ENCODE measurements around the gene GDI1.
A peak's percentile ranks its signal among the peaks of the same experiment; 100 is the strongest.

Gene GDI1

GRCh38 chrX:154408659-154409221 lies 28.2 kb upstream of the GDI1 start:
- DNase-seq (ENCODE audit: low spot score) (no peak), FAIRE-seq (no peak)

DNA sequence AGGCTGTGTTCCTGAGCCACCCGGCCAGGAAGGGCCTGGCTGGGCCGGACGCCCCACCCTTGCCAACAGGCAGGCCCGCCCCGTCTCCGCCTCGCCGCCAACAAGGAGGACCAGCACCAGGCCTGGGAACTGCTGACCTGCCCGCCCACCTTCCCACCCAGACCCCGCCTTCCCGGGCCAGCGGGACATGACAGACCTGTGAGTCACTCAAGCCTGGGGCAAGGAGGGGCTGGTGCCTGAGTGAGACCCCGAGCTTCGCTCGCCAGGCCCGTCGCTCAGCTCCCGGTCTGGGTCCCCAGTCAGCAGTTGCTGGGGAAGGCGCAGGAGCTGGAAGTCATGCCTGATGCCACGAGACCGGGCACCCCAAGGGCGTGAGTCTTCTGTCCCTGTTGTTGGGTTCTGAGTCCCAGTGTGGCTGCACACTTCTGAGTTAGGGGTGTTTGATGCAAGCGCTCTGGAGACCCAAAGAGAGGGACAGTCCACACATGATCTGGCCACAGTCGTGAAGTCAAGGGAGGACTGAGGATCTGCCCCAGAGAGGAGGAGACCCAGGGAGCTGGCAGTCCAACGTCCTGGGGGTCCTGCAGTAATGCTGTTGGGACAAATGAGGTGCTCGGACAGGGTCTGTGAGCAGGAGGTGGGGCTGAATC lies 27.6 kb upstream of the GDI1 start, which contains the start of gene DNASE1L1:
TSS of gene DNASE1L1 (minus strand) at position 33 of the 650 bp plus-strand sequence. CDS start 3,686 bp downstream, outside the sequence.
- FAIRE-seq, result no peak

GRCh38 chrX:154411981-154412340 lies 25.0 kb upstream of the GDI1 start:
- DNase-seq (ENCODE audit: low spot score), result peak; percentile 64
- no peak for FAIRE-seq

More for the DNA sequence above, 27.6 kb upstream of the GDI1 start, which contains the start of gene DNASE1L1:
- peak; percentile 91 for DNase-seq (ENCODE audit: low spot score)

GRCh38 chrX:154412468-154412867 lies 24.5 kb upstream of the GDI1 start:
- FAIRE-seq (no peak), DNase-seq (ENCODE audit: low spot score) (no peak)

- FAIRE-seq (no peak), DNase-seq (ENCODE audit: low spot score) (no peak)
Measured at GRCh38 chrX:154413142-154413541, 23.8 kb upstream of the GDI1 start.

DNA sequence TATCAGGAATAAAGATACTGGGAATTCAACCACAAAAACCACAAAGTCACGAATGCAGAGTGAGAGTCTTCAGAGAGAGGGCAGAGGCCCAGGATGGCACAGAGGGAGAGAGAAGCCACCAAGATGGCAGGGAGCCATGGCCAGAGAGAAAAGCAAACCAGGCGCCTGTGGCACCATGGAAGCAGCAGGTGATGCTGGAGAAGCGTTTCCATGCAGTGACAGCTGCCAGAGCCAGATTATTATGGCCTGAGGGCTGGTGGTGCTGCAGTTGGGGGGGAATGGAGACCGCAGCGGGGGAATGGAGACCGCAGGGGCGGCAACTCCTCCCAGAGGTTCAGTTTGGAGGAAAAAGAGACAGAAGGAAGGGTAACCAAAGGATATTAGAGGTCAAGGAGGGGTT lies 19.8 kb upstream of the GDI1 start:
- no peak for DNase-seq (ENCODE audit: low spot score)
- no peak for FAIRE-seq

GRCh38 chrX:154419189-154419588 lies 17.8 kb upstream of the GDI1 start:
- no peak for DNase-seq (ENCODE audit: low spot score)
- no peak for FAIRE-seq

- FAIRE-seq, result no peak
Measured at GRCh38 chrX:154419688-154420401, 17.1 kb upstream of the GDI1 start.

DNA sequence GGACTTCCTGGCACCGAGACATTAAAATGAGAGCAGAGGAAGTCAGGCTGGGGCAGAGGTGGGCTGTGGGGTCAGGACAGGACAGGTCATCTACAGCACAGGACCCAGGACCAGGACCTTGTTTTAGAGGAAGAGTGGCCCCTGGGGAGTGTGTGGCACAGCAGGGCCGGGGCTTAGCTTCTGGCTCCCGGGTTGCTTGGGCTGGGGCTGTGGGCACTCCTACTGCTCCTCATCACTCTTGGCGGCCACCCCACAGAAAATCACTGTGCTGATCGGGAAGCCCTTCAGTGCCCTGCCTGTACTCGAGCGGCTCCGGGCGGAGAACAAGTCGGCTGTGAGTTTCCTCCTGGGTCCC lies 16.6 kb upstream of the GDI1 start:
- no peak for DNase-seq (ENCODE audit: low spot score)
- no peak for FAIRE-seq

More at GRCh38 chrX:154419688-154420401, 17.1 kb upstream of the GDI1 start:
- no peak for DNase-seq (ENCODE audit: low spot score)

DNA sequence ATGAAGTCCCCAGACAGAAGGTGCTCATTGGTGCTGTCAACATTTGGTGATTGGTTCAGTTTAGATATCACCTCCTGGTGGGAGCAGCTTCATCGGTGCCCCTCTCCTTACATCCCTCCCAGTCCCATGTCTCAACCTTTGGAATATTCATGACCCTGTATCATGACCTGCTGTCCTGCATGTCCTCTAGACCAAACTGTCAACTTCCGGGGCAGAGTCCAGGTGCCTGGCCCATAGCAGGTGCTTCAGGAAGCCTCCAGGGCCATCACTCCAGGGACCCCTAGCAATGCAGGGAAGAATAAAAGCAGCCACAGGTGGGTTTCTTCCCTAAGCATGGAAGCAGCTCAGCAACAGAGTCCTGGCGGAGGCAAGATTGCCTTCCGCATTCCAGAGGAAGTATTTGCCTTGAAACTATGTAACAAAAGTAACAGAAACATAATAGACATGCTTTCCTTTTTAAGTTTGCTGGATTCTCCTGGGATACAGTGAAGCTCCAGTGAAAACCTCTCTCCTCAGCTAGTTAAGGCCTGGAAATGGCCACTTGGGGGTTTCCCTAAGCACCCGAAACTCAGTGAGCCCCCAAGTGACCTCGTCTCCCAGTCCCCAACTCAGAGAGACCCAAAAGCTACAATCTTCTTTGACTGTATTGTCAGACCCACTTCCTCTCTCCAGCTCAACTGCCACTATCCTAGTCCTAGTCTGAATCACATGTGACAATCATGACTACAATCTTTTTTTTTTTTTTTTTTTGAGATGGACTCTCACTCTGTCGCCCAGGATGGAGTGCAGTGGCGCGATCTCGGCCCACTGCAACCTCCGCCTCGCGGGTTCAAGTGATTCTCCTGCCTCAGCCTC lies 9.8 kb upstream of the GDI1 start:
- DNase-seq (ENCODE audit: low spot score), result no peak
- no peak for FAIRE-seq

- peak; percentile 94 for DNase-seq (ENCODE audit: low spot score)
- FAIRE-seq, result peak; percentile 87
Measured at GRCh38 chrX:154428176-154429171, 8.5 kb upstream of the GDI1 start, which contains the start of gene ATP6AP1. Gene ATP6AP1, plus strand, starts transcription at chrX:154428677. Its CDS starts 16 bp downstream, at chrX:154428693.

GRCh38 chrX:154429711-154430110 lies 7.2 kb upstream of the GDI1 start:
- DNase-seq (ENCODE audit: low spot score) (no peak), FAIRE-seq (no peak)

DNA sequence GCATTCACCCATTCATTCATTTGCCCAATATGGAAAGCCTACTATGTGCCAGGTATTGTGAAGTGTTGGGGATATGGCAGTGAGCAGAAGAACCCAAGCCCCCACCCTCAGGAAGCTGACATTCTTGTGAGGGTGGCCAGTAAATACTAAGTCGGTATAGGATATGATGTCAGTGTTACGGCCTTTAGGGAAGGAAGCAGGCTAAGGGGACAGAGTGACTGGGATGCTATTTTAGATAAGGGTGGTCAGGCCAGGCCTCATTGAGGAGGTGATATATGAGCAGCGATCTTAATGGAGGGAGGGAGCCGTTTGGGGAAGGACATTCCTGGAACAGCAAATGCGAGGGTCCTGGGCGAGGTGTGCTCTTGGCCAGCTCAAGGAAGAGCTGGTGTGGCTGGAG lies 6.5 kb upstream of the GDI1 start:
- DNase-seq (ENCODE audit: low spot score) (no peak), FAIRE-seq (no peak)

DNA sequence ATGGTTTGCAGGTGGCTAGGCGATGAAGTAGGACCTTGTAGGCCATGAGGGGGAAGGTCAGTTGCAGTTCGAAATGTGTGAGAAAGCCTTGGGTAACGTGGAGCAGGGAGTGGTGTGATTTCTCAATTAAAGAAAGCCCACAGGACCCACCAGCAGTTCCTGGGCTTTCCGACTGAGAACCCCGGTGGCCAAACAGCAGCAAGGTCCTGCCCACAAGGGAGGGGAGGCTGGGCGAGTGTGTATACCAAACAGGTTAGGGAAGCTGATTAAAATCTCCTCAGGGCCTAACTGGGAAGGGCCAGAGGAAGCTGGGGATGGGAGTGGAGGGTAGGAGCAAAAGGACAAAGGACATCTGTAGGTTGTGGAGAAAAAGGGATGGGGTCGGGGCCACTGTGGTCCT lies 6.0 kb upstream of the GDI1 start:
- no peak for DNase-seq (ENCODE audit: low spot score)
- FAIRE-seq, result no peak

DNA sequence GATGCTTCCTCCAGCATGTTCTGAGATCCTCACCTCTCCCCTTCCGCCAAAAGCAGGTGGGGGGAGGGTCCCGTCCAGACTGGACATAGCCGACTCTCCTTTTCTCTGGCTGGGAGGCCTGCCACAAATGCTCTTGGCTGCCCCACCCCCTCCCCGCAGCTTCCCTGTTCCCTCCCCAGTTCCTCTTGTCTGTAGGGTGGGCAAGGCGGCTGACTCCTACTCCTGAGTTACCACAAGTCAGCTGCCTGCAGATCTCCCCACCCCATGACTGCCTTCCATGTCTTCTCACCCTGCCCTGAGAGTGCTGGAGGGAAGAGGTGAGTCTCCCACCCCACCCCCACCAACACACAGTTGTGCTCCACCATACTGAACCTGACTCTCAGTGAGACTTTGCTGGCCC lies 5.6 kb upstream of the GDI1 start:
- FAIRE-seq, result no peak
- no peak for DNase-seq (ENCODE audit: low spot score)

- DNase-seq (ENCODE audit: low spot score), result no peak
- FAIRE-seq, result no peak
Measured at GRCh38 chrX:154432210-154432609, 4.7 kb upstream of the GDI1 start.

GRCh38 chrX:154433605-154434004 lies 3.3 kb upstream of the GDI1 start:
- DNase-seq (ENCODE audit: low spot score) (no peak), FAIRE-seq (no peak)

DNA sequence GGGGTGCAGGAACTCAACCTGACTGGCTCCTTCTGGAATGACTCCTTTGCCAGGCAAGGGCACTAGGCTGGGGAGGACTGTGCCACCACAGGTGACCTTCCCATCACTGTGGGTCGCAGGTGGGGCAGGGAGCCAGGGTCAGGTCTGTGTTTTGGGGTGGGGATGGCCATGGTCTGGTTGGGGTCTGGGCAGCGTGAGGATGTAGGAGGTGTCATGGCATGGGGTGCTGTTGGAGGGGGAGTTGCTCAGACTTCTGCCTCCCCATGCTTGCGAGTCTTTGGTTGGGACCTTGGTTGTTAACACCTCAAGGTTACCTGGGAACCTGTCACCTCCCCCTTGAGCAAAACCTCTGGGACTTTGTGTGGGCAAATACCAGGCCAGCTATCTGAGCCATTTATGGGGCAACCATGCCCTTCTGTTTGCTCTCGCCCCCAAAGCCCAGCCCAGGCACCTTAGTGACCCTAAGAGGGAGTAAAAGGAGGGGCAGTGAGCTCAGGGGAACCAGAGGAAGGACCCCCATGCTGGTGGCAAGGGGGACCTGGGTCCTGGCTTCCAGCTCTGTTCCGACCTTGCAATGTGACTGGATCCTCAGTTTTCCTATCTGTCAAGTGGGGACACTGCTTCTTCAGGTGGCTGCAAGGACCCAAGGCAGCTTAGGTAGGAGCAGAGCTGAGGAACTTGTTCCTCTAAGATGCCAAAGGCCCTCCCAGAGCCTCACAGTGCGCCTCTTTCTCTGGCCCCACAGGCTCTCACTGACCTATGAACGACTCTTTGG lies 2.4 kb upstream of the GDI1 start:
- DNase-seq (ENCODE audit: low spot score) (no peak), FAIRE-seq (no peak)

- DNase-seq (ENCODE audit: low spot score), result no peak
- FAIRE-seq, result no peak
Measured at GRCh38 chrX:154435171-154435733, 1.7 kb upstream of the GDI1 start.

Data from urothelium cell line (cell line).